LNCAP (cell line): ENCODE measurements around the gene ZNF516.
A peak's percentile ranks its signal among the peaks of the same experiment; 100 is the strongest.

ENCODE experiments used
- TF ChIP-seq, protein P1 (sequence below): fragments of 450-650 bp; IDR thresholded peaks from 2 replicates; pipeline ENCODE4 v1.5.1; 2017; ENCODE audit warnings: mild to moderate bottlenecking

The ZNF516 gene

DNA sequence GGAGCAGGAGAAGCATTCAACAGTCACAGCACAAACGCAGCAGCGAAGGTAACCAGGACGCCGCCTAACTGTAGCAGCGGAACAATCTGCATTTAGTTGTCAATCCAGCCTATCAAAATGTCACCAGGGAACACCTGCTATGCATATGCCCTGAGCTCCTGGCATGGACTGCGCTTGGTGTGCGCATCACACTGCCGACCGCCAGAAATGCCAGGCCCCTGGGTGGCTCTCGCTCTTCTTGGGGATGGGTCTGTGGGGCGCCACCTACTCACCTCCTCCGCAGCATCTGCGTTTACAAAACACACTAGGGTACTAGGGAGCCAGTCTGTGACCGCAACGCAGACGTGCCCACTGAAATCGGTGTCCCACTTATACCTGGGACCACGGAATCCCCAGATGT lies 31.7 kb downstream of the ZNF516 start:
- TF ChIP-seq, protein P1, sequence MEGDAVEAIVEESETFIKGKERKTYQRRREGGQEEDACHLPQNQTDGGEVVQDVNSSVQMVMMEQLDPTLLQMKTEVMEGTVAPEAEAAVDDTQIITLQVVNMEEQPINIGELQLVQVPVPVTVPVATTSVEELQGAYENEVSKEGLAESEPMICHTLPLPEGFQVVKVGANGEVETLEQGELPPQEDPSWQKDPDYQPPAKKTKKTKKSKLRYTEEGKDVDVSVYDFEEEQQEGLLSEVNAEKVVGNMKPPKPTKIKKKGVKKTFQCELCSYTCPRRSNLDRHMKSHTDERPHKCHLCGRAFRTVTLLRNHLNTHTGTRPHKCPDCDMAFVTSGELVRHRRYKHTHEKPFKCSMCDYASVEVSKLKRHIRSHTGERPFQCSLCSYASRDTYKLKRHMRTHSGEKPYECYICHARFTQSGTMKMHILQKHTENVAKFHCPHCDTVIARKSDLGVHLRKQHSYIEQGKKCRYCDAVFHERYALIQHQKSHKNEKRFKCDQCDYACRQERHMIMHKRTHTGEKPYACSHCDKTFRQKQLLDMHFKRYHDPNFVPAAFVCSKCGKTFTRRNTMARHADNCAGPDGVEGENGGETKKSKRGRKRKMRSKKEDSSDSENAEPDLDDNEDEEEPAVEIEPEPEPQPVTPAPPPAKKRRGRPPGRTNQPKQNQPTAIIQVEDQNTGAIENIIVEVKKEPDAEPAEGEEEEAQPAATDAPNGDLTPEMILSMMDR = no peak

DNA sequence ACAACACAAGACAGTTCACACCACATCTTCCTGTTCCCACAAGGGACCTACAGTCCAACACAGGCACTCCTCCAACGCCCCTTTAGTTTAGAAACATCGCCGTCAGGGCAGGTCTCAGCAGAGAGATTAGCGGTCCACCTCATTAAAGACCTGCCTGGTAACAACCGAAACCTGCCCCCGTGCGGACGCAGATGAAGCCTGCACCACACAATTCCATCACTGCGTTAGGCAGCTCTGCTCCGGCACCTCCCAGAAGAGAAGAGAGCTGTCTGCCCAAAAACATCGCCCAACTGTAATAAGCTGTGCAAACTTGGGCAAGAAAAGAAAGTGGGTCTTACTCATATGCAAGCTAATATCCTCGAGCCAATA lies 32.7 kb downstream of the ZNF516 start:
- TF ChIP-seq, protein P1 = peak; percentile 66

DNA sequence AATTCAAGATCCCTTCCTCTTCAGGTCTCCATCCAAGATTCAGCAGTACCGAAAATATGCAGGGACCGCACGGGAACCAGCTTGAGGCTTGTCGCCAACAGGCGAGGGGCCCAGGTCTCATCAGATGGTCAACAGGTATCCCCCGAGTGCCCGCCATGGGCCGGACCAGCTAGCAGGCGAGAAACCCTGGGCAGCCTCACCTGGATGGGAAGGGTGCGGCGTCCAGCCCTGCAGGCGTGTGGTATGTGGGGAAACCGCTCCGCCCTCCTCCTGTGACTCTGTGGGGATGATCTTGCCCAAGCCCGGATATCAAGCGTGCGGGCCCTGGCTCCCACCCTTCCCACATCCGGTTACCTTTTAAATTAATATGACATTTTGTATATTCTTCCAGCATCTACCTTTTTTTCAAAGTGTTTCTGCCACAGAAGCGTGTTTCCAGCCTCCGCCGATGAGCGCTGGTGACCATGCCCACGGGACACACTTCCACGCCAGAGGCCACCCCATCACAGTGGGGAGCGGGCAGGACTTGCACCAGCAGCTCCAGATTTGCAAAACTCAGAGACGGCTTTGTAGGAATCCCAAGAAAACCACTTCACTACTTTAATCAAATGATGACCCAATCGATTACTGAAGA lies 33.2 kb downstream of the ZNF516 start:
- TF ChIP-seq, protein P1 = no peak

DNA sequence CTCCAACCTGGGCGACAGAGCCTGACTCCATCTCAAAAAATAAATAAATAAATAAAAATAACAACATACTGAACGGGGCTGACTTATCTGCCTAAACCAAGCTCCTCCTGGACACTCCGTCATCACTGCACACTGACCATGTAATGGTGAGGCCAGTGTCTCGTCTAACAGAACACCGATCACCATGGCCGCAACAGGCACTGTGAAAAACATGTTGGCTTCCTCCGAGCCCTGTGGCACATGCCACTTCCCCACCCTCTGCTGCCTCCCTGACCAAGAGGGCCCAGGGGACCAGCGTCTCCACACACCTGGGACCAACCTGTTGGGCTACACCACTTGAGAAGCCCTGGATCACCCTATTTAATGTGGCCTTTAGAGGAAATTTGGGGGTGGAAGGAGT lies 33.9 kb downstream of the ZNF516 start:
- TF ChIP-seq, protein P1 = no peak

DNA sequence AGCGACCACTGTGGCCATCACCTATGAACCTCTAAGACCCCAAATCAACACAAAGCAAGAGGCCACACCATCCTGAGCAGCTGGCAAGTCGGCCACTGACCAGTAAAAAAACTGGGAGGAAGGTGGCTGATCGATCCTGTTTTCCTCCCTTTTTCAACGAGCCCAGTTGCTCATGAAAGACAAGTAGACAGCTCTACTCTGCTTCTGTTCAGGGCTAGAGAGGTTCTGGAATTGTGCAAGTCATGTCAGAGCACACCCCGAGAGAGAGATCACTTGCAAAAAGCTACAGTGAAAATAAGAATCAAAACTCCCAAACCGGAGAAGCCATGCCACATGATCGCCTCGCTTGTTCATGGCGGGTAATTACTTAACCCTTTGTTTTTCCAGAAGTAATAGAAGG lies 34.6 kb downstream of the ZNF516 start:
- TF ChIP-seq, protein P1 = no peak

DNA sequence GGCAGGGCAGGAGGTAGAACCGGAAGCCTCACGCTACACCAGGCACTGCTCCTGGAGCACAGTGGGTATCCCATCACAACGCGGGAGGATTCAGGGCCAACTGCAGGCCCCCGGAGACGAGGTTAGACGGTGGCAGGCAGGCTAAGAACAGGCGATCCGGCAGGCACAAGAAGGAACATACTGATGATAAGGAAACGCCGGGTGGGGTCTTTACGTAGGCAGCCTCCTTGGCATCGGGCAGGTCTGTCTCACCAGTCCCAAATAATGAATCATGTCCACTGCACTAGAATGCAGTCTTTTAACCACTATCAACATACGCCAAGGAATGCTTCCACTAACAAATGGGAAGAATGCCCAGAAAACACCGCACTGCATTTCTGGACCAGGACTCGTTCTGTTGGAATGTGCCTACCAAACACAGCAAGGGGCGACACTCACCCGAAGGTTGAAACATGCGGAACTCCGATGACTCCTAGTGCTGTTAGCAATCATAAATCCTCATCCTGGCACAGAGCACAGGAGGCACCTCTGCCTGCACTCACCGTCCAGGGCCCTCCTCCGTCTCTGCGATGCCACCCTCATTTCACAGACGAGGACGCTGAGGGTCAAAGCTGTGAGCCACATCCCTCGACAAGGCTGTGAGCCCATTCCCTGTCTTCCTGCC lies 35.2 kb downstream of the ZNF516 start:
- TF ChIP-seq, protein P1 = no peak

DNA sequence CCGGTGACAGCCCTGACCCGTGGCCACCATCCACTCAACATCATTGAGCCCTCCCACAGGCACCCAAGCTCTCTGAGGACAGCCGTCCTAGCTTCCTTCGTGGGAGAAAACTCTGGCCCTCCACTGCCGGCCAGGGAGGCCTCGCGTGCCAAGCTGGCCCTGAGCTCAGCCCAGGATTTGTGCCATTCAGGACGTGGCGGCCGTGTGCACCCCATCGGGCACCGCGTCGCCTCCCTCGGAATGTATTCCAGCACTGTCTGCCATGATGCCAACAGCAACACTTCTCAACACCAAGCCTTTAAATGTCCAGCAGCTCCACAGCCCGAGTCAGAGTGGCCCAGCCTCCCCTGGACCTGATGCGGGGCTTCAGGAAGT lies 35.7 kb downstream of the ZNF516 start:
- TF ChIP-seq, protein P1 = no peak
